ENCODE data around the gene GALNT6.

GALNT6 gene, protein sequence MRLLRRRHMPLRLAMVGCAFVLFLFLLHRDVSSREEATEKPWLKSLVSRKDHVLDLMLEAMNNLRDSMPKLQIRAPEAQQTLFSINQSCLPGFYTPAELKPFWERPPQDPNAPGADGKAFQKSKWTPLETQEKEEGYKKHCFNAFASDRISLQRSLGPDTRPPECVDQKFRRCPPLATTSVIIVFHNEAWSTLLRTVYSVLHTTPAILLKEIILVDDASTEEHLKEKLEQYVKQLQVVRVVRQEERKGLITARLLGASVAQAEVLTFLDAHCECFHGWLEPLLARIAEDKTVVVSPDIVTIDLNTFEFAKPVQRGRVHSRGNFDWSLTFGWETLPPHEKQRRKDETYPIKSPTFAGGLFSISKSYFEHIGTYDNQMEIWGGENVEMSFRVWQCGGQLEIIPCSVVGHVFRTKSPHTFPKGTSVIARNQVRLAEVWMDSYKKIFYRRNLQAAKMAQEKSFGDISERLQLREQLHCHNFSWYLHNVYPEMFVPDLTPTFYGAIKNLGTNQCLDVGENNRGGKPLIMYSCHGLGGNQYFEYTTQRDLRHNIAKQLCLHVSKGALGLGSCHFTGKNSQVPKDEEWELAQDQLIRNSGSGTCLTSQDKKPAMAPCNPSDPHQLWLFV
- 25.0 to 32.7 (median 28.2) reads per million in 4 experiments for total RNA-seq

DNA sequence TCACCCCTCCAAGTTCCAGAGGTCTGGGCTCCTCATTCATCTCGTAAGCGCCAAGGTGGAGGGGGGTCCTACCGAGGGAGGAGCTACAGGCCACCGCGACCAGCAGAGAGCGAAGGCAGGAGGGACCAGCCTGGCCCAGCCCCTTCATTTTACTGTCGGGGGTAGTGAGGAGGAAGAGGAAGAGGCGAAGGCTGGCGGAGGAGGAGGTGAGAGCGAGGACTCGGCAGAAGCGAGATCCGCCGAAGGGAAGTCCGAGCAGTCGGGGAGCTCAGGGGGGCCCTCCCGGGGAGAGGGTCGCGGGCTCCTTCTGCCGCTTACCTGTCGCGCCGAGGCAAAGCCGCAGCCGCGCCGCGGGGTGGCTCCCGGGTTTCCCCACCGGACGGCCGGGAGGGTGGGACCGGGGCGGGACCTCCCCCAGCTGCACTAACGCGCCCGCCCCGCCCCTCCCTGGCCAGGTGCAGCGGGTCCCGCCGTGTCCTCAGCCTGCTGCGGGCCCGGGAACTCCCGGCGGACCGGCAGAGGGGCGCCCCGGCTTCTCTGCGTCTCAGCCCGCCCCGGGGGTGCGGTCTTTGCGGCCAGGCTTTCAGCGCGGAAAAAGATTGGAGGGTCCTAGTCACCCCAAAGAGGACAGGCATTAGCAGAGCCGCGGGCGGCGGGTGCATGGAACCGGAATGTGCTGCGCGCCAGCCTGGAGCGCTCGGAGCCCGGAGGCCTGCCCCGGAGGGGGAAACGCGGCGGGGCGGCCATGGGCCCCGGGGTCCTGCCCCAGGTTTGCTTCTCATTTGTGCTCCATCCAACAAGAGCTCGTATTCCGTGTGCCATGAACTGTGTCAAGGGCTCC, at the start of gene GALNT6:
GALNT6 (minus strand) TSS at position 124 of the 841 bp plus-strand sequence. CDS start 11,625 bp downstream, outside the sequence.
- peak; percentile 51 for DNase-seq

- no peak for DNase-seq
Observed at GRCh38 chr12:51439330-51439729, 48.1 kb upstream of the GALNT6 start.

DNA sequence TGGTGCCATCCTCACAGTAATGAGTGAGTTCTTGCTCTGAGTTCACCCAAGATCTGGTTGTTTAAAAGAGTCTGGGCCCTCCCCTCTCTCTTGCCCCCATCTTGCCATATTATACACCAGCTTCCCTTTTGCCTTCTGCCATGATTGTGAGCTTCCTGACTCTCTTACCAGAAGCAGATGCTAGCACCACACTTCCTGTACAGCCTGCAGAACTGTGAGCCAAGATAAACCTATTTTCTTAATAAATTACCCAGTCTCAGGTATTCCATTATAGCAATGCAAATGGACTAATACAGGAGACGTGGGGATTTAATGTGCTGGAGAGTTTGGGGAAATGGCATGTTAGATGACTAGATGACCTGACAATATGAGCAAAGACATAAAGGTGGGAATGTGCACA, 46.2 kb upstream of the GALNT6 start:
- DNase-seq, result no peak

- no peak for DNase-seq
Observed at GRCh38 chr12:51434305-51434704, 43.1 kb upstream of the GALNT6 start.

- DNase-seq, result no peak
Observed at GRCh38 chr12:51432921-51433320, 41.7 kb upstream of the GALNT6 start.

DNA sequence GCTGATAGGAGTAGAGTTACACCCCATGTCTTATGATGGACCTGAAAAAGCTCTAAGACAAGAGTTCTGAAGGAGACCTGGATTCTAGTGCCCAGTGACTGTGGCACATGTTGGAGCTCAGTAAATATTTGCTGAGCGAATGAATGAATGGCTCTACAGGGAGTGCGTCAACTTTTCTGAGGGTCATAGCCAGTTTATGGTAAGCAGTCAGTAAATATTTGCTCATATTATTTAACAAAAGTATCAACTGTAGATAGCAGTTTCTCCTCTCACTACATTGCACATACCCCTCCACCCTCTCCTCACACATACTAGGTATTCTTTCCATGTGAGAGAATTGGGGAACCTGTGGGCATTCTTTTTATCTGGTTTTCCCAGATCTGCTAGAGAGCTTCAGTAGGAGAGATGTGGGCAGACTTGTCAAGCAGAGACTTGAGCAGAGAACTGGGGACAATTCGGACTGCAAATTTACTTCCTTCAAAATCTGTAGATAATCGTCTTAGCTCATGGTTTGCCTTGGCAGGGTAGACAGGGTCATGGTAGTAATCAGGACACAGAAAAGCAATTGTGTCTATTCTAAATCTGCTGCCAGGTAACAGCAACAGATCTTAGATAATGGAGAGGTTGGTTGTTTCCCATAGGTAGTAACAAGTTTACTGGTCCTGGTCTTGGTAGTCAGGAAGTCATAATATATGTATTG, 39.1 kb upstream of the GALNT6 start:
- DNase-seq, result no peak

GRCh38 chr12:51429700-51430099, 38.5 kb upstream of the GALNT6 start:
- no peak for DNase-seq

GRCh38 chr12:51428256-51428655, 37.0 kb upstream of the GALNT6 start:
- no peak for DNase-seq

DNA sequence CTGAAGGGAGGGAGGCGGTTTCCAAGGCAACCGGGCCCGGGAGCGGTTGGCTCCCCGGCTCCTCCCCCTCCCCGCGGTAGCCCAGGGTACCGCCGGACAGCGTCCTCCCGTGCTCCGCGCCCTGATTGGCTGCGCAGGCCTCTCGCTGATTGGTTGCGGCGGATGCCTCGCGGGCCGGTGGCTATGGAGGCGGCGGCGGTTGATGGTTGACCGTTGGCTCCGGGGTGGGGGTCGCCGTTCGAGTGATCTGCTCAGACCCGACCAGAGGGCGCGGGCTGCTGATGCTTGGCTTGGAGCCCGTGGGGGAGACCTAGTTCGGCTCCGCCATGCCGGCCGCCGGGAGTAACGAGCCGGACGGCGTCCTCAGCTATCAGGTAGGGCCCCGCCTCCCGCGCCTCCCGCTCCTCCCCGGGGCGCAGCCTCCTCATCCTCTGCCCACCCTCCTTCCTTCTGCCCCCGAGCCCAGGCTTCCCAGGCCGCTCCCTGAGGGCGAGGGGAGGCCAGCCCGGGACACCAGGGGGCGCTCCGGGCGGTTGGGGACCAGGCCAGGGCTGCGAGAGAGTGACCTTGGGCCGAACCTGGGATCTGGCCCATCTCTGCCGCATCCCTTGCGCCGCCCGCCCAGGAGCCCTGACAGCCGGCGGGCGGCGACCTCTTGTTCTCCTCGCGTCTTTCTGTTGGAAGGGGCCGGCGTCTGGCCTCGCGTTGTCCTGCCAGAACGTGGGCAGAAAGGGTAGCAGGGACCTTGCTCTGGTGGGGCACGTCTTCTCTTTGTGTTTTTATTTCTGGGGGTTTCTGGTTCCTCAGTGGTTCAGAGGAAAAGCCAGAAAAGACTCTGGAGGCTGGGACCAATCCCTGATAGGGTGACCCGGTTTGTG, 33.7 kb upstream of the GALNT6 start, which contains the start of gene SLC4A8:
SLC4A8 (plus strand) TSS at position 170 of the 878 bp plus-strand sequence; CDS start at position 327, 157 bp downstream.
- DNase-seq, result peak; percentile 55

GRCh38 chr12:51424094-51424661, 33.0 kb upstream of the GALNT6 start:
- DNase-seq, result no peak

- no peak for DNase-seq
Observed at GRCh38 chr12:51421266-51421884, 30.2 kb upstream of the GALNT6 start.

GRCh38 chr12:51419425-51420193, 28.4 kb upstream of the GALNT6 start:
- DNase-seq, result no peak

- no peak for DNase-seq
Observed at GRCh38 chr12:51417826-51418225, 26.6 kb upstream of the GALNT6 start.

DNA sequence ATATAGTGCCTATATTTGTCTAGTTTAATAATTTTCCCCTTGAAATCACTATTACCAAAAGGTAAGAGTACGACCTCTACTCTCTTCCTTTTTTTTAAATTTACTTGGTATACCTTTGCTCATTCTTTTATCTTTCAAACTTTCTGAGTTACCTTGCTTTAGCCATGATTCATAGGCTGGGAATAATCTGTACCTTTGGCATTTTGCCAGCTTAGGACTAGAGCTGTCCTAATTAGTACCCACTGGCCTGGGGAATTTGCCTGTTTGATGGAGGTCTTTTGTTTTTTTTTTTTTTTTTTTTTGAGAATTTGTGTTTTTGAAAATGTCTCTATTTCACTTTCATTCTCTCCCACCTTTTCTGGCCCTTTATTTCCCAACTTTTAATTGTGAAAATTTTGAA, 24.7 kb upstream of the GALNT6 start:
- DNase-seq, result no peak

DNA sequence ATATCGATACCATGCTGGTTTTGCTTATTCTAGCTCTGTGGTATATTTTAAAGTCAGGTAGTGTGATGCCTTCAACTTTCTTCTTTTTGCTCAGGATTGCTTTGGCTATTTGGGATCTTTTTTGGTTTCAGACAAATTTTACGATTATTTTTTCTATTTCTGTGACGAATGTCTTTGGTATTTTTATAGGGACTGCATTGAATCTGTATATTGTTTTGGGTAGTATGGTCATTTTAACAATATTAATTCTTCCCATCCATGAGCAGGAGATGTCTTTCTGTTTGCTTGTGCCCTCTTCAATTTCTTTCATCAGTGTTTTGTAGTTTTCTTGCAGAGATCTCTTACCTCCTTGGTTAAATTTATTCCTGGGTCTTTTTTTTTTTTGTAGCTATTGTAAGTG, 22.6 kb upstream of the GALNT6 start:
- DNase-seq, result no peak

GRCh38 chr12:51413149-51413548, 21.9 kb upstream of the GALNT6 start:
- no peak for DNase-seq

DNA sequence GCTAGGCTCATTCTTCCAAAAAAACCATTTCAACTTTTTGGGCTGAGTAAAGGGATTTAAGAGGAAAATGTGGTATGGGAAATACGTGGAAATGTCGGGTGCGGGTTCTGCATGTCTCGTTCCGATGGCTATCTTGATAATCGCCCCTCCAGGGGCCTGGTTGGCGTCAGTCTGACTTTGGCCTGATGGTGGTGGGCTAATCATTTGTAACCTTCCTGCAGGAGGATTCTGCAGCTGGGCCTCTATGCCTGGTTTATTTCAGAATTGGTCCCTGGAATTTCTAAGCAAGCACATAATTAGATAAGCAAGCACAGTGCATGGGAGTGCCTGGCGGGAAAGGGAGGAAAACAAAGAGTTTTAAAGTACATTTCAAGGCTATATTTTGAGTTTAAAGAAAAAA, 18.6 kb upstream of the GALNT6 start:
- DNase-seq, result no peak

DNA sequence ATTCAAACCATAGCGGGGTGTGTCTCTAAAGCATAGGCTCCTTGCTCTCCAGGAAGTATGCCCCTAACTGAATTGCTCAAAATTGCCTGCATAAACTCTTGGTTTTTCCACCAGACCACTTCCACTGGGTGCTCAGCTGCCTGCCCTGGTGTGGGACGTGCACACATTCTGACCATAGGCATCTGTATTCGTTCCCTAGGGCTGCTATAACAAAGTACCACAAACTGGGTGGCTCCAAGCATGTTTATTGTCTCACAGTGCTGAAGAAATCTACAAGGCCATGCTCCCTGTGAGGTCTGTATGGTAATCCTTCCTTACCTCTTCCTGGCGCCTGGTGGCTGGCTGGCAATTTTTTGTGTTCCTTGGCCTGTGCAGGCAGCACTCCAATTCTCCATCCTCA, 16.4 kb upstream of the GALNT6 start:
- no peak for DNase-seq

DNA sequence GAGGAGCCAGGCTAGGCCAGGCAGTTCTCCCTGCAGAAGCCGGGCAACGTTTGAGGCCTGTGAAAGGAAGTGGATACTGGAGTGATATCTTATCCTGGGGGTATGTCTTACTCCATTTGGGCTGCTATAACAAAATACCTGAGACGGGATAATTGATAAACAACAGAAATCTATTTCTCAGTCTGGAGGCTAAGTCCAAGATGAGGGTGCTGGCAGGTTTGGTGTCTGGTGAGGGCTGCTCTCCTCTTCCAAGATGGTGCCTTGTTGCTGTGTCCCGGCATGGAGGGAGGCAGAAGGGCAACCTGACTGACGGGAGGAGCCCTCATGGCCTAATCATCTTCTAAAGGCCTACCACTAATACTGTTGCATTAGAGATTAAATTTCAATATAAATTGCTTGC, 15.7 kb upstream of the GALNT6 start:
- DNase-seq, result no peak

DNA sequence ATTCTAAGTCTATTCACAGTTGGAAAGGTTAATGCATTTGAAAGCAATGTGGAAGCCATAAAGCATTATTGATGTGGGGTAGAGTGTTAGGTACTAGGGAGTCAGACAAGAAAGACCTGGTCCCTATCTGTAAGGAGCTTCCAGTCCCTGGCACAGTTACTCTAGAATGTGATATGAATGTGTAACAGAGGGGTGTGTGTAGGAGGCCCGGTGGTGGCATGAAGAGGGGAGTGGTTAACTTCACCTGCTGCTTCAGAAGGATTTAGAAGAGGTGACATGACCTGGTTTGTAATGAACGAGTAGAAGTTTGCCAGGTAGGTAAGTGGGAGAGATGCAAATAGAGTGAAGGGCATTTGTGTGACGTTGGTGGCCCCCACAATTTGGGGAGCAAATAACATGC, 15.1 kb upstream of the GALNT6 start:
- DNase-seq, result no peak

Measured in effector CD8-positive, alpha-beta T cell (primary cell).